HepG2 (cell line): ENCODE measurements around the gene ABHD15. TPM values are rescaled to one million over a fixed set of nuclear protein-coding genes. Genes with fewer than 3 reads are reported as not detected.

Source experiments
- HMG20A ChIP-seq: IDR thresholded peaks from 2 replicates; pipeline ENCODE4 v1.6.1; 2016; ENCODE audit warnings: borderline replicate concordance
- HNRNPK ChIP-seq: fragments of 200-400 bp; formaldehyde crosslinking; IDR thresholded peaks from 2 replicates; pipeline ENCODE4 v1.6.1; 2018; ENCODE audit warnings: low read length, low read depth, moderate library complexity, mild to moderate bottlenecking; ENCODE audit not compliant: poor library complexity, severe bottlenecking
- HNRNPL ChIP-seq: fragments of 200-400 bp; formaldehyde crosslinking; IDR thresholded peaks from 2 replicates; pipeline ENCODE4 v1.6.1; 2017; ENCODE audit warnings: mild to moderate bottlenecking, low read depth, low read length
- HOXA3 ChIP-seq: sonication (generic); formaldehyde crosslinking; IDR thresholded peaks from 2 replicates; pipeline ENCODE4 v1.5.0; 2020; ENCODE audit warnings: missing genetic modification reagents
- IKZF1 ChIP-seq: fragments of 450-650 bp; IDR thresholded peaks from 2 replicates; pipeline ENCODE4 v1.7.1; 2016
- IRX3 ChIP-seq: sonication (generic); formaldehyde crosslinking; IDR thresholded peaks from 2 replicates; pipeline ENCODE4 v1.8.1; 2023; ENCODE audit warnings: mild to moderate bottlenecking, low read depth, missing genetic modification reagents, borderline replicate concordance
- MAZ ChIP-seq, 2 experiments: sonication (generic) in 1 of 2; formaldehyde crosslinking in 1 of 2; IDR thresholded peaks; 2 replicates each; pipeline versions ENCODE4 v1.5.0 to v1.6.1; 2012 to 2020; ENCODE audit warnings: low read depth in 2 of 2, mild to moderate bottlenecking in 2 of 2, borderline replicate concordance in 1 of 2, improper control_type of control experiment in 1 of 2, low read length in 1 of 2, missing genetic modification reagents in 1 of 2, moderate library complexity in 1 of 2
- MIER3 ChIP-seq: IDR thresholded peaks from 2 replicates; pipeline ENCODE4 v1.6.1; 2016; ENCODE audit warnings: missing compliant biosample characterization, borderline replicate concordance
- MTF1 ChIP-seq: sonication (generic); formaldehyde crosslinking; IDR thresholded peaks from 2 replicates; pipeline ENCODE4 v1.5.0; 2020; ENCODE audit warnings: missing genetic modification reagents
- NR2F1 ChIP-seq, 2 experiments: fragments of 450-650 bp in 1 of 2; formaldehyde crosslinking in 1 of 2; IDR thresholded peaks; 2 replicates each; pipeline versions ENCODE4 v1.5.0 to v1.6.1; 2016 to 2020; ENCODE audit warnings: mild to moderate bottlenecking in 1 of 2, missing compliant biosample characterization in 1 of 2, missing genetic modification reagents in 1 of 2, moderate library complexity in 1 of 2
- REPIN1 ChIP-seq: sonication (generic); formaldehyde crosslinking; IDR thresholded peaks from 2 replicates; pipeline ENCODE4 v1.8.0; 2022; ENCODE audit warnings: missing genetic modification reagents, low read depth, mild to moderate bottlenecking, borderline replicate concordance
- TOPORS ChIP-seq: sonication (generic); formaldehyde crosslinking; IDR thresholded peaks from 2 replicates; pipeline ENCODE4 v1.8.0; 2023; ENCODE audit warnings: mild to moderate bottlenecking, missing genetic modification reagents
- ZFP36L2 ChIP-seq: sonication (generic); formaldehyde crosslinking; IDR thresholded peaks from 2 replicates; pipeline ENCODE4 v1.4.0; 2020; ENCODE audit warnings: missing genetic modification reagents
- ZFP82 ChIP-seq: sonication (generic); formaldehyde crosslinking; IDR thresholded peaks from 2 replicates; pipeline ENCODE4 v1.5.1; 2020; ENCODE audit warnings: mild to moderate bottlenecking, missing genetic modification reagents, borderline replicate concordance
- ZMYM4 ChIP-seq: sonication (generic); formaldehyde crosslinking; IDR thresholded peaks from 2 replicates; pipeline ENCODE4 v1.8.1; 2023; ENCODE audit warnings: mild to moderate bottlenecking, missing genetic modification reagents
- ZNF180 ChIP-seq: sonication (generic); formaldehyde crosslinking; IDR thresholded peaks from 2 replicates; pipeline ENCODE4 v1.4.0; 2020; ENCODE audit warnings: low read depth, missing genetic modification reagents, borderline replicate concordance
- ZNF224 ChIP-seq: sonication (generic); formaldehyde crosslinking; IDR thresholded peaks from 2 replicates; pipeline ENCODE4 v1.5.0; 2020; ENCODE audit warnings: mild to moderate bottlenecking, missing genetic modification reagents
- ZNF33A ChIP-seq: sonication (generic); formaldehyde crosslinking; IDR thresholded peaks from 2 replicates; pipeline ENCODE4 v1.5.1; 2020; ENCODE audit warnings: missing genetic modification reagents, mild to moderate bottlenecking, moderate library complexity, borderline replicate concordance
- ZNF569 ChIP-seq: sonication (generic); formaldehyde crosslinking; IDR thresholded peaks from 2 replicates; pipeline ENCODE4 v1.5.0; 2020; ENCODE audit warnings: mild to moderate bottlenecking, missing genetic modification reagents, moderate library complexity, borderline replicate concordance
- ZNF598 ChIP-seq: sonication (generic); formaldehyde crosslinking; IDR thresholded peaks from 2 replicates; pipeline ENCODE4 v1.5.1; 2020; ENCODE audit warnings: mild to moderate bottlenecking, missing genetic modification reagents, borderline replicate concordance
- ZNF775 ChIP-seq: sonication (generic); formaldehyde crosslinking; IDR thresholded peaks from 2 replicates; pipeline ENCODE4 v1.4.0; 2020; ENCODE audit warnings: missing genetic modification reagents, mild to moderate bottlenecking, moderate library complexity, borderline replicate concordance
- polyA plus RNA-seq, 8 experiments: library from polyadenylated mRNA; depleted of rRNA in 3 of 8; stranded (reverse) in 7 of 8; unstranded in 1 of 8; fragments of >200 nt; fragmentation: Illumina TruSeq in 4 of 8; extraction: Trizol in 4 of 8; gene quantifications; 2 replicates each; pipeline versions ENCODE4 v1.2.1 to v1.2.3, GENCODE V29; 2011 to 2016; ENCODE audit warnings: low read depth in 4 of 8, missing spikeins in 1 of 8, mixed read lengths in 1 of 8; ENCODE audit not compliant: insufficient read depth in 1 of 8
- total RNA-seq, 5 experiments: library from RNA; depleted of rRNA; stranded (reverse); fragments of >200 nt; fragmentation: Illumina TruSeq; extraction: Trizol; gene quantifications; 2 replicates each; pipeline ENCODE4 v1.2.3, GENCODE V29; 2016; ENCODE audit warnings: low read depth in 1 of 5
- TF ChIP-seq, protein P1 (sequence below): sonication (generic); formaldehyde crosslinking; IDR thresholded peaks from 2 replicates; pipeline ENCODE4 v1.4.0; 2020; ENCODE audit warnings: missing genetic modification reagents, mild to moderate bottlenecking, borderline replicate concordance
- TF ChIP-seq, protein P2 (sequence below): sonication (generic); formaldehyde crosslinking; IDR thresholded peaks from 2 replicates; pipeline ENCODE4 v1.5.0; 2020; ENCODE audit warnings: missing genetic modification reagents, mild to moderate bottlenecking, borderline replicate concordance
- TF ChIP-seq, protein P3 (sequence below): sonication (generic); formaldehyde crosslinking; IDR thresholded peaks from 2 replicates; pipeline ENCODE4 v1.5.0; 2020; ENCODE audit warnings: missing genetic modification reagents, mild to moderate bottlenecking, borderline replicate concordance

The ABHD15 gene
- total and polyA plus RNA-seq, 2 of the 13 experiments (the other 11 are each of a cell fraction or from before 2014, with no cell fraction given), result 2.4 to 7.7 TPM

DNA sequence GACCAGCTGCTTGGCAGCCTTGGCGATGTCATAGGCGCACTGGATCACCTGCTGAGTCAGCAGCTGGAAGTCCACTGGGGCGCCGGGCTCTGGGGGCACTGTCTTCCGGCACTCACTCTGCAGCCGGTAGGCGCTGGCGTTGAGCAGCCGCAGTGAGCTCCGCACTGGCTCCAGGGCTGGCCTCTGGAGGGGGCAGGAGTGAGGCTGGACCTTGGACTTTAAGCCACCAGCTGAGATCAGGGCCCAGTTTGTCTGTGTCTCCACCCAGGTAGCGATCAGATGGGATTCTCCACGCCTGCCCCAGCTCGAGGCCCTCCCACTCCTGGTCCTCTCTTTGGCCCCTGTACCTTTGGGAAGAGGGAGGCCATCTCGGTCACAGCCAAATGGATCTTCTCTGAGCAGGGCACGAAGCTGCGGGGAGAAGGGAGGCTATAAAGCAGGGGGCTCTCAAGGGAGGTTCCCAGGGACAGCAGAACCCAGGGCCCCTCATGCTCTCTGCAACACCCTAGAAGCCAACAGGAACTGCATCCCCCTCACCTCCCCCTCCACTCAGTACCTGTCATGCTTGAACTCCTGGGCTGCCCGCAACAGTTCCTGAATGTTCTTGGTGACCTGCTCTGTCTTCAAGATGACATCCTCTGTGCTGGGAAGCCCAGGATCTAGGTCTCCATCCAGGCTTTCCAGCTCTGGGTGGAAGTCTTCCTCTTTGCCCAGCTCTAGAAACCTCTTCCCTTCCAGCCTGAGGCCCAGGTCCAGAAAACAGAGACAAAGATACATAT, 8.1 kb upstream of the ABHD15 start (continued):
- no peak for TF ChIP-seq ZNF598 (CRISPR knock-in tag)
- peak; percentile 85 for TF ChIP-seq HOXA3 (CRISPR knock-in tag)
- TF ChIP-seq IRX3 (CRISPR knock-in tag), result no peak
- TF ChIP-seq IKZF1, result no peak
- TF ChIP-seq, protein P1, sequence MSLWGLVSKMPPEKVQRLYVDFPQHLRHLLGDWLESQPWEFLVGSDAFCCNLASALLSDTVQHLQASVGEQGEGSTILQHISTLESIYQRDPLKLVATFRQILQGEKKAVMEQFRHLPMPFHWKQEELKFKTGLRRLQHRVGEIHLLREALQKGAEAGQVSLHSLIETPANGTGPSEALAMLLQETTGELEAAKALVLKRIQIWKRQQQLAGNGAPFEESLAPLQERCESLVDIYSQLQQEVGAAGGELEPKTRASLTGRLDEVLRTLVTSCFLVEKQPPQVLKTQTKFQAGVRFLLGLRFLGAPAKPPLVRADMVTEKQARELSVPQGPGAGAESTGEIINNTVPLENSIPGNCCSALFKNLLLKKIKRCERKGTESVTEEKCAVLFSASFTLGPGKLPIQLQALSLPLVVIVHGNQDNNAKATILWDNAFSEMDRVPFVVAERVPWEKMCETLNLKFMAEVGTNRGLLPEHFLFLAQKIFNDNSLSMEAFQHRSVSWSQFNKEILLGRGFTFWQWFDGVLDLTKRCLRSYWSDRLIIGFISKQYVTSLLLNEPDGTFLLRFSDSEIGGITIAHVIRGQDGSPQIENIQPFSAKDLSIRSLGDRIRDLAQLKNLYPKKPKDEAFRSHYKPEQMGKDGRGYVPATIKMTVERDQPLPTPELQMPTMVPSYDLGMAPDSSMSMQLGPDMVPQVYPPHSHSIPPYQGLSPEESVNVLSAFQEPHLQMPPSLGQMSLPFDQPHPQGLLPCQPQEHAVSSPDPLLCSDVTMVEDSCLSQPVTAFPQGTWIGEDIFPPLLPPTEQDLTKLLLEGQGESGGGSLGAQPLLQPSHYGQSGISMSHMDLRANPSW (CRISPR knock-in tag), result no peak; the same call in 1 of the 2 replicates
- TF ChIP-seq HNRNPL, result peak; percentile 79; the same call in 1 of the 2 replicates
- TF ChIP-seq, protein P2, sequence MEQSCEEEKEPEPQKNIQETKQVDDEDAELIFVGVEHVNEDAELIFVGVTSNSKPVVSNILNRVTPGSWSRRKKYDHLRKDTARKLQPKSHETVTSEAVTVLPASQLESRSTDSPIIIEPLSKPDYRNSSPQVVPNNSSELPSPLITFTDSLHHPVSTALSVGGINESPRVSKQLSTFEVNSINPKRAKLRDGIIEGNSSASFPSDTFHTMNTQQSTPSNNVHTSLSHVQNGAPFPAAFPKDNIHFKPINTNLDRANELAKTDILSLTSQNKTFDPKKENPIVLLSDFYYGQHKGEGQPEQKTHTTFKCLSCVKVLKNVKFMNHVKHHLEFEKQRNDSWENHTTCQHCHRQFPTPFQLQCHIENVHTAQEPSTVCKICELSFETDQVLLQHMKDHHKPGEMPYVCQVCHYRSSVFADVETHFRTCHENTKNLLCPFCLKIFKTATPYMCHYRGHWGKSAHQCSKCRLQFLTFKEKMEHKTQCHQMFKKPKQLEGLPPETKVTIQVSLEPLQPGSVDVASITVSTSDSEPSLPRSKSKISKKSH (CRISPR knock-in tag), result no peak; the same call in 1 of the 2 replicates
- TF ChIP-seq, protein P3, sequence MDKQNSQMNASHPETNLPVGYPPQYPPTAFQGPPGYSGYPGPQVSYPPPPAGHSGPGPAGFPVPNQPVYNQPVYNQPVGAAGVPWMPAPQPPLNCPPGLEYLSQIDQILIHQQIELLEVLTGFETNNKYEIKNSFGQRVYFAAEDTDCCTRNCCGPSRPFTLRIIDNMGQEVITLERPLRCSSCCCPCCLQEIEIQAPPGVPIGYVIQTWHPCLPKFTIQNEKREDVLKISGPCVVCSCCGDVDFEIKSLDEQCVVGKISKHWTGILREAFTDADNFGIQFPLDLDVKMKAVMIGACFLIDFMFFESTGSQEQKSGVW, result no peak
- no peak for TF ChIP-seq ZNF180 (CRISPR knock-in tag)
- no peak for TF ChIP-seq MTF1 (CRISPR knock-in tag)
- TF ChIP-seq HMG20A (CRISPR knock-in tag), result peak; percentile 53; the same call in 1 of the 2 replicates
- 0 out of 2 replicates have a peak, but pooled peaks have one; percentile 81 for TF ChIP-seq TOPORS (CRISPR knock-in tag)
- TF ChIP-seq ZFP36L2 (CRISPR knock-in tag), result no peak
- TF ChIP-seq NR2F1 (CRISPR knock-in tag; IDR thresholded peaks at IDR 0.05), result no peak
- TF ChIP-seq ZNF775 (CRISPR knock-in tag), result no peak
- peak; percentile 92 for TF ChIP-seq REPIN1 (CRISPR knock-in tag)
- peak; percentile 62; the same call in 1 of the 2 replicates for TF ChIP-seq ZMYM4 (CRISPR knock-in tag)
- TF ChIP-seq ZNF224 (CRISPR knock-in tag), result no peak
- peak; percentile 82 for TF ChIP-seq MAZ (IDR thresholded peaks at IDR 0.05; ENCODE audit: borderline replicate concordance, low read depth, low read length)
- TF ChIP-seq MAZ (CRISPR knock-in tag; IDR thresholded peaks at IDR 0.05; ENCODE audit: low read depth), result peak; percentile 89
- TF ChIP-seq ZFP82 (CRISPR knock-in tag), result no peak
- no peak for TF ChIP-seq ZNF569 (CRISPR knock-in tag)
- TF ChIP-seq MIER3 (CRISPR knock-in tag), result peak; percentile 53; the same call in 1 of the 2 replicates
- no peak for TF ChIP-seq ZNF33A (CRISPR knock-in tag)
- no peak for TF ChIP-seq HNRNPK
